Brain microvascular endothelial cell (primary cell): ENCODE measurements around the gene MED12L.

ENCODE experiments used
- DNase-seq: peaks from one replicate; pipeline ENCODE4 v3.0.0-alpha.2; 2020
- H3K27ac ChIP-seq: fragments of 250-450 bp; sonication (Bioruptor Pico); 2 replicates; pipeline ENCODE4 v1.5.1; 2020; ENCODE audit warnings: mild to moderate bottlenecking, moderate library complexity
- H3K27me3 ChIP-seq: fragments of 250-450 bp; sonication (Bioruptor Pico); replicated peaks from 2 replicates; pipeline ENCODE4 v1.5.1; 2020; ENCODE audit warnings: mild to moderate bottlenecking
- H3K36me3 ChIP-seq: fragments of 250-450 bp; sonication (Bioruptor Pico); replicated peaks from 2 replicates; pipeline ENCODE4 v1.5.1; 2020; ENCODE audit warnings: mild to moderate bottlenecking
- H3K4me3 ChIP-seq: 2 replicates; pipeline ENCODE4 v1.5.1; 2011; ENCODE audit warnings: low read depth, mild to moderate bottlenecking, control low read depth, low read length, moderate library complexity
- in situ Hi-C: cut with HindIII; loops from 2 replicates; pipeline ENCODE4 v1.10.0; 2017; ENCODE audit warnings: low sequenced_read_pairs, low pct_ligation_motif_present
- TF ChIP-seq, protein P1 (sequence below): IDR thresholded peaks from 2 replicates; pipeline ENCODE4 v1.5.1; 2011; ENCODE audit warnings: low read depth, mild to moderate bottlenecking, moderate library complexity, low read length, control low read depth, inconsistent platforms; ENCODE audit errors: missing control alignments

The MED12L gene

DNA sequence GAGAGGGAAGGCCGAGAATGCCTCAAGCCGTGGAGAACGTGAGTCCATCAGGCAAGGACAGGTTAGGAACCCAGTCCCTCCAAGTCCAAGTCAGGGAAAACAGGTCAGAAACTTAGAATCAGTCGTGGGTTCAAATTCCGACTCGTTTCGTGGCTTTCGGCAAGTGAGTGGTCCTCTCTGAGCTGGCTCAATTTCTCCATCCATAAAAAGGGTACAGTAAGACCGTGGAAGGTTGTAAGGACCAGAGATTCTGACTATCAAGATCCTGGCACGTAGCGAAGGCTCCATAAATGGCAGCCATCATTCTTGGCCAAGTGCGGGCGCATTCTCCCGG lies 604 bp upstream of the MED12L start:
- no peak overlapping the region for H3K27ac ChIP-seq
- TF ChIP-seq, protein P1, sequence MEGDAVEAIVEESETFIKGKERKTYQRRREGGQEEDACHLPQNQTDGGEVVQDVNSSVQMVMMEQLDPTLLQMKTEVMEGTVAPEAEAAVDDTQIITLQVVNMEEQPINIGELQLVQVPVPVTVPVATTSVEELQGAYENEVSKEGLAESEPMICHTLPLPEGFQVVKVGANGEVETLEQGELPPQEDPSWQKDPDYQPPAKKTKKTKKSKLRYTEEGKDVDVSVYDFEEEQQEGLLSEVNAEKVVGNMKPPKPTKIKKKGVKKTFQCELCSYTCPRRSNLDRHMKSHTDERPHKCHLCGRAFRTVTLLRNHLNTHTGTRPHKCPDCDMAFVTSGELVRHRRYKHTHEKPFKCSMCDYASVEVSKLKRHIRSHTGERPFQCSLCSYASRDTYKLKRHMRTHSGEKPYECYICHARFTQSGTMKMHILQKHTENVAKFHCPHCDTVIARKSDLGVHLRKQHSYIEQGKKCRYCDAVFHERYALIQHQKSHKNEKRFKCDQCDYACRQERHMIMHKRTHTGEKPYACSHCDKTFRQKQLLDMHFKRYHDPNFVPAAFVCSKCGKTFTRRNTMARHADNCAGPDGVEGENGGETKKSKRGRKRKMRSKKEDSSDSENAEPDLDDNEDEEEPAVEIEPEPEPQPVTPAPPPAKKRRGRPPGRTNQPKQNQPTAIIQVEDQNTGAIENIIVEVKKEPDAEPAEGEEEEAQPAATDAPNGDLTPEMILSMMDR, result no peak
- in situ Hi-C loops, result no loop called here

DNA sequence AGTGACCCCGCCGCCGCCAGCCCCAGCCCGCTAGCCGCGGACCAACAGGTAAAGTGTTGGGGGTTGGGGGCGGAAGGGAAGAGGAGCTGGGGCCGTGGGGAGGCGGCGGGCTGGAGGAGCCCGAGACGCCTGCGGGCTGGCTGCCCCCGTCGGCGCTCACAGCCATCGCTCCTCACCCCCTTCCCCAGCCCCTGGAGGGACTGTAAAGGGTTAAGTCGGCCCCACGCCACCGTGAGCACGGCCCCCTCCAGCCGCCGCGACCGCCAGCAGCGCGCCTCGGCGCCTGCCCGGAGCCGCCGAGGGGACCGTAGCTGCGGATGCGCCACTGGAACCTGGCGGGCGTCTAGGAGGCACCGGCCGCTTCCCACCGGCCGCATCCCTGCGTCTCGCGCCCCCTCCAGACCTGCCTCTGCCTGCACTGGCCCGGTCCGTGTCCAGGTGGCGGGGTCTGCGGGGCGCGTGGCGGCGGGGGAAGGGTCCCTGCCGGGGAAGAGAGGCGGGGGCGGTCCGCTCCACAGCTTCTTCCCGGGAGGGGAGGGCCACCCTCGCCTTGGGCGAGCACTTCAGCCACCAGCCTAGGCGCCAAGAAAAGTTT lies 522 bp downstream of the MED12L start:
- Histone ChIP-seq H3K27me3 (no peaks in the 10 kb centered on the region), H3K4me3 (peak overlapping the region; percentile 59), H3K36me3 (no peaks in the 10 kb centered on the region), H3K27ac (no peak overlapping the region)
- in situ Hi-C loops, result no loop called here
- DNase-seq, result no peak
- TF ChIP-seq, protein P1, result no peak

More for the DNA sequence above, 604 bp upstream of the MED12L start:
- Histone ChIP-seq H3K27me3 (peaks cover 2% of the 10 kb centered on the region), H3K36me3 (no peaks in the 10 kb centered on the region), H3K4me3 (peak overlapping the region; percentile 59)
- no peak for DNase-seq

DNA sequence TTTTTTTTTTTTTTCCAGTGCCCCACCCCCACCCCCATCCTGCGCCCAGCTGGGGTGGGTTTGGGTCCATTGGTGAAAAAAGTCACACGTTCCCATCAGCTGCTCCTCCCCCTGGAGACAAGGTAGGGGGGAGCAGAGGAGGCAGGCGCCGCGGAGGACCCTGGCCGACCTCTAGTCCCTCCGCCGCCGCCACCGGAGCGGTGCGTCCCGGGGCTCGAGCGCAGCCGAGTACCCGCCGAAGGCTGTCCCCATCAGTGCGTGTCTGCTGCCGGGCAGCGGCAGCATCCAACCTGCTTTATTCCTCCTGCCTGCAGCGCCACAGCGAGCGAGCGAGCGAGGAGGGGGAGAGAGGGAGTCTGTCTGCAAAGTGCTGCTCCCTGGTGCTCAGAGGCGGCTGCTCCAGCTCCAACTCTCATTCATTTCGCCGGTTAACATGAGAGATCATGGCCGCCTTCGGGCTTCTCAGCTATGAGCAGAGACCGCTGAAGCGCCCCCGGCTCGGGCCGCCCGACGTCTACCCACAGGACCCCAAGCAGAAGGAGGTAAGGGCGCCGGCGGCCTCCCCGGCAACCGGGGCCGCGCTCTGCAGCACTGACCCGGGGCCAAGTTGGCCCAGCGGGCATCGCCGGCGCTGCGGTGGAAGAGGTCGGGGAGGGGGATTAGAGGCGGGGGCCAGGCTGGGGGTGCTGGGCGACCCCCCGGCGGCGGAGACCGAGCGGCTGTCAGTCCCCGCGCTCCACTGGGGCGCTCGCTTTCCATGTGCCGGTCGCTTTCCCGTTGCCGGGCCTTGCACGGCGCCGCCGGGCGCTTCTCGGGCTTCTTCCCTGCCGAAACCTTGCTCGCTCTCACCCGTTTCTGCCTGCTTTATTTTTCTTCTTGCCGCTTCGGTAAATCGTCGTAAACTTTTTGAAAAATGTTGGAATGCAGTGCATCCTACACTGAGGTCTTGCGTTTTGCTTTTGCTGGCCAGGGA lies 1.3 kb downstream of the MED12L start:
- in situ Hi-C loops, result no loop called here
- no peaks in the 10 kb centered on the region for H3K36me3 ChIP-seq
- H3K4me3 ChIP-seq, result peak overlapping the region; percentile 59
- no peak overlapping the region for H3K27ac ChIP-seq
- no peaks in the 10 kb centered on the region for H3K27me3 ChIP-seq
- peak; percentile 86 for DNase-seq
- TF ChIP-seq, protein P1, result peak; percentile 87

DNA sequence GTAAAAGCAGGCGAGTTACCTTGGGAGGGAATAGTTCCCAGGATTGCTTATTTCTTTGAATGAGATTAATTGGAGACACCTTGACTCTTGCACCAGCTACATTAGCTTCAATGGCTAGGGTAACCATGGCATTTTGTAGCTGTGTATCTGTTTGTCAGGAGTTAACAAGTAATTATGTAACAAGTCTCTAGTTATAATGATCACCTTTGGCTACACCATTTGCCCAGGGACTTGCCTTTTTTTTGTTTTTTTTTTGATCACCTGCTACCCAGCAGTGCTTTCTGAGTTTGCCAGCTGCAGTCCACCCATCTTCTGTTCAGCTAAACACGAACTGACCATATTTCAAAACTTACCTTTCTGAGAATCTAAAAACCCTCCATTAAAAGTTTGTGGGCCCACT lies 2.2 kb downstream of the MED12L start:
- in situ Hi-C loops, result no loop called here
- H3K27ac ChIP-seq, result no peak overlapping the region
- H3K27me3 ChIP-seq, result no peaks in the 10 kb centered on the region

DNA sequence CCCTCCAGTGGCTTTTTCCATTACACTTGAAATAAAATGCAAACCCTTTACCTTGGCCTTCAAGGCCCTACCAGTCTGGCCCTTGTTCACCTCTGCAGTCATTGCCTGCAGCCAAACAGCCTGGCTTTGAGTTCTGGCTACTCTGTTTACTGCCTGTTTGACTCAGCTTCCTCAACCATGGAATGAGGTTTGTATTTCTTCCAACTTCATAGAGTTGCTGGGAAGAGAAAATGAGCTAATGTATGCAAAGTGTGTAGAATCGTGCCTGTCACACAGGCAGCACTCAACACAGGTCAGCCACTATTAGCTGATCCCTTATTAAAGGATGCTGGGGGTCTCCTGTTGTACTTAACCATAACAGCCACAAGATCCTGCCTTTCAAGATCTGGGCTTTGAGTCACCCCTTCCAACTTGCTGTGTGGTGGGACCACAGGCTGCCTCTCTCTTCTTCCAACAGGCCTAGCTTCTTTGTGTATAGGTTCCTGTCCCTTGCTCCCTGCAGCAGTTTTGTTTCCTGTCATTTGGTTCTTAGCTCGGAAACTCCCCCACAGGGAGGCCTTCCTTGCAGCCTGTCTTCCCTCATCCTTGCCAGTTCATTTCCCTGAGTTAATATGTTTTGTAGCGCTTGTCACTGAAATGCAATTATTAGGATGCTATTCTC lies 6.4 kb downstream of the MED12L start:
- in situ Hi-C loops, result no loop called here
- Histone ChIP-seq H3K36me3 (no peaks in the 10 kb centered on the region), H3K27me3 (no peaks in the 10 kb centered on the region), H3K4me3 (no peak overlapping the region), H3K27ac (no peak overlapping the region)
- no peak for DNase-seq
- TF ChIP-seq, protein P1, result no peak

More for the DNA sequence above, 2.2 kb downstream of the MED12L start:
- no peak for DNase-seq
- H3K4me3 ChIP-seq, result no peak overlapping the region
- TF ChIP-seq, protein P1, result no peak
- no peaks in the 10 kb centered on the region for H3K36me3 ChIP-seq
